HG03520 (cell line): ENCODE measurements around the gene CCDC194.

Source experiments
- ATAC-seq: cut with Tn5 transposase; IDR thresholded peaks from one replicate; pipeline ENCODE4 v1.9.1; 2021; ENCODE audit warnings: mild to moderate bottlenecking, moderate library complexity; ENCODE audit not compliant: unreplicated experiment

CCDC194 gene

DNA sequence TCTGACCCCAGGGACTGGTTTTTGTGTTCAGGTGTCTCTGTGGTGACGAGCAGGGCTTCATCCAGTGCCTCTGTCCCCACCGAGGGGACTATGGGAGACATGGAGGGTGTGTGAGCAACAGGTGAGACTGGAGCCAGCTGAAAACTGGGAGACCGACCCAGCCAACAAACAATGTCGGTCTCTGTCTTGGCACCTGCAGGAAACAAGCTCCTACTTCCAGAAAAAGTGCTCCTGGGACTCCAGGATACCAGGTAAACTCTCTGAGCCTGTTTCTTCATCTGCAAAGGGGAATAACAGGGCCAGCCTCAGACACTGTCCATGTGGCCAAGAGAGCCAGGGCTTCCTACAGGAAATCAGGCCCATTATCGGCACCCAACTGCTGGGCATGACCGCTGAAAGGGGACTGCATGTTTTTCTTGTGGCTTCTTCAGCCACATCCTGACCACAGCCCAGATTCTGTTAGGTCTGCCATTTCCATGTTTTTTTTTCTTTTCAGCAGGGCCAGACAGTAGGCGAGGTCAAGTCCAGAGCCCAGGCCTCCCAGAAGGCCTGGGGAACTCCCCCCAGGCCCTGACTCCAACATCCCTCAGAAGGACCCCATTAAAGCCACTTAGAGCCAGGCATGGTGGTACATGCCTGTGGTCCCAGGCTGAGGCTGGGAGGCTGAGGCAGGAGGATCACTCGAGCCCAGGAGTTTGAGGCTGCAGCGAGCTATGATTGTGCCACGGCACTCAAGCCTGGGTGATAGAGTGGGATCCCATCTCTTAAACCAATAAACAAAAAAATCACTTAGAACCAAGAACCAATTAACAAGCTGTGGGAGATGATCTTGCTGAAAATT is 12.3 kb upstream of the CCDC194 start:
- ATAC-seq, result no peak

DNA sequence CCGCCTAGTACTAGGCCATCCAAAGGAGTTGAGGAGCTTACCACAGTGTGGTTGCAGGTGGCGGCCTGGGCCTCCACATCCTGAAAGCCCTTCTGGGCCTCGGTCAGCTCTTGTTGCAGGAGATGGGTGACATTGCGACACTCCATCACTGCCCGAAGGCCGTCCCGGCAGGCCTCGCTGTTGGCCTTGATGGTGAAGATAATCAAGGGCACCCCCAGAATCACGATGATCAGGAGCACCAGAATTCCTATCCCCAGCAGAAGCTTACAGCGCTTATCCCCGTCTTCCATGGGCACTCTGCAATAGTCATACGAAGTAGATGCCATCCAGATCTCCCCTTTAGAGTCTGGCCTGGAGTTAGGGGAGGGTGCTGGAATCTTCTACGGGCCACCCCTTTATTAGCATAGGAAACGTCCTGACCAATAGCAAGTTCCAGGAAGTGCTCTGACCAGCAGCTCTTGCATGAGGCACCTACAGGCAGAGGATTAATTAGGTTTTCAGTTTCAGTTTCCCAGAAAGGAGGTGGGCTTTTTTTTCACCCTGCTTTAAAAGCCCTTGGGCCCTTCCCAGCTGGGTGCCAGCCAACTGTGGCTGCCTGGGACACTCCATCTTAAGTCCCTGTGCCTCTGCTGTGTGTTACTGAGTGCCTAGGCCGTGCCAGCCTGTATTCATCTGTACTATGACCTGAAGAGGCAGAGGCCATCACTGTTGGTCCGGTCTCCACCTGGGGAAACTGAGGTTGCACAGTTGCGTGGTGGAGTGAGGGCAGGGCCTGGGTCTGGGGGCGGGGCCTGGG is 11.5 kb upstream of the CCDC194 start, which contains the start of gene BST2:
BST2 (minus strand) TSS at position 381 of the 796 bp plus-strand sequence; CDS start at position 326, 55 bp downstream.
- peak; percentile 77 for ATAC-seq

DNA sequence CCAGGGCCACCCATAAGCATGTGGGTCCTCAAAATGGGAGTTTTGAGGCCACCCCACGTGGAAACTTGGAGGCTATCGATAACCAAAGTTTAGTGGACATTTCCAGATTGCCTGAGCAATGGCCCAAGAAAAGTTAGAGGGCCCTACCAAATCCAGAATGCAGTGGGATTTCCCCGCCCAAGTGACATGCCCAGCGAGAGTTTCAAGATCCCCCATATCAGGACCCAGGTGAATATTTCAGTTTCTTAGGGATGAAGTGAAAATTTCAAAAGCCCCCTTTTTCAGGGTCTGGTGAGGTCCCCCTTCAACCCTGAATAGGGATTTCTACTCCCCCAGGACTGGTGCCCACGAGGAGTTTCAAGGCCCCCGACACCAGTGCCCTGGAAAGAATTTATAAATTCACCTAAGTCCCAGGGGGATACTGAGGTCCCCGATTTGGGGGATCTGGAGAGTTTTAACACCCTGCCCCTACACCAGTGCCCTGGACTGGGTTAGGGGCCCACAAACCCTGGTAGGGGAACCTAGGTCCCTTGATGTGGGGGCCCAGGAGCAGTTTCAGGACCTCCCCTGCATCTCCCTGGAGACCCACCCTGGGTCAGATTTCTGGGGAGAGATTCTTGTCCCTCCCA is 10.7 kb upstream of the CCDC194 start:
- peak; percentile 20 for ATAC-seq

DNA sequence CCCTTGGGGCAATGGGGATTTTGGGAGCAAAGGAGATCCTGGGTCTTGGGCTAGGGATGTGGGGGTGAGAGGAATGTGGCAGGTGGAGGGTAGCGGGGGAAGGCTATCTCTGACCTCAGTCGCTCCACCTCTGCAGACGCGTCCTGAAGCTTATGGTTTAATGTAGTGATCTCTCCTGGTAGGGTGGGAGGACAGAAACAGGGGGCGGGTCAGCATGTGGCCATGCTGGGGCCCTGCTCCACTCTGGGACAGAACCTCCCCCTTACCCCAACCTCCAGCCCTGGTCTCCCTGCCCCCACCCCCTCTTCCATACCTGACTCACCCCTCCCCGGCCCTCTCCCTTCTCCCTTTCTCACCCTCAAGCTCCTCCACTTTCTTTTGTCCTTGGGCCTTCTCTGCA is 10.0 kb upstream of the CCDC194 start:
- no peak for ATAC-seq

GRCh38 chr19:17402982-17403855 is 9.2 kb upstream of the CCDC194 start:
- ATAC-seq, result no peak

DNA sequence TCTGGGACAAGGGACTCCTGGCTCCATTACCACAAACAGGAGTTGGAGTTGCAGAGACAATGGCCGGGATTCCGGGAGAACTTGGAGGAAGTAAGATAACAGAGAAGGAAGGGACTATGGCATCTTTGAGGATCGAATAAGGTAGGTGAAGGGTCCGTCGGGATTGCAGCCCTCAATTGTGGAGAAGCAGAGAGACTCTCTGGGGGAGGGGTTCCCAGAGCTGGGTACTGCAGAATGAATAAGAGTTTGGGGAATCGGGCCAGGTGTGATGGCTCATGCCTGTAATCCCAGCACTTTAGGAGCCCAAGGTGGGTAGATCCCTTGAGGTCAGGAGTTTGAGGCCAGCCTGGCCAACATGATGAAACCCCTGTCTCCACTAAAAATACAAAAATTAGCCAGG is 7.6 kb upstream of the CCDC194 start:
- ATAC-seq, result no peak

GRCh38 chr19:17398902-17399527 is 5.0 kb upstream of the CCDC194 start:
- no peak for ATAC-seq

DNA sequence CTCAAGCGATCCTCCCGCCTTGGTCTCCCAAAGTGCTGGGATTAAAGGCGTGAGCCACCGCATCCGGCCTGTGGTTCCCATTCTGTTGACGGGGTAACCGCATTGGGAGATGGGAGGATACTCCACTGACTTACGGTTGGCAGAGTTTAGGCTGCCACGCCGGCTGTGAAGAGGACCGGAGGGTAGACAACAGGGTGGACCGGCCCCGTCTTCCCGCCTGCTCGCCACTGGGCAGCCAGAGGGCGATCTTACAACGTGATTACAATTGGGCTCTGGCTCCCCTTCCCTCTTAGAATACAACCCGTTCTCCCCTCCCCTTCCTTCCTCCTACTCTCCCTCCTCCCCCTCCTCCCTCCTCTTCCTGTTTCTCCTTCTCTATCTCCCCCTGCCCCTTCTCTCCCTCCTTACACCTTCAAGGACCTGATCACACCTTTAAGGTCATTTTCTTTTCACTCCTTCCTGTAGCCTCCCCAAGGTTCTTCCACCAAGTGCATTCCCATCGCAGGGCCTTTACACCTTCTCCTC is 957 bp upstream of the CCDC194 start:
- no peak for ATAC-seq

GRCh38 chr19:17393002-17393401 is 994 bp downstream of the CCDC194 start:
- no peak for ATAC-seq

DNA sequence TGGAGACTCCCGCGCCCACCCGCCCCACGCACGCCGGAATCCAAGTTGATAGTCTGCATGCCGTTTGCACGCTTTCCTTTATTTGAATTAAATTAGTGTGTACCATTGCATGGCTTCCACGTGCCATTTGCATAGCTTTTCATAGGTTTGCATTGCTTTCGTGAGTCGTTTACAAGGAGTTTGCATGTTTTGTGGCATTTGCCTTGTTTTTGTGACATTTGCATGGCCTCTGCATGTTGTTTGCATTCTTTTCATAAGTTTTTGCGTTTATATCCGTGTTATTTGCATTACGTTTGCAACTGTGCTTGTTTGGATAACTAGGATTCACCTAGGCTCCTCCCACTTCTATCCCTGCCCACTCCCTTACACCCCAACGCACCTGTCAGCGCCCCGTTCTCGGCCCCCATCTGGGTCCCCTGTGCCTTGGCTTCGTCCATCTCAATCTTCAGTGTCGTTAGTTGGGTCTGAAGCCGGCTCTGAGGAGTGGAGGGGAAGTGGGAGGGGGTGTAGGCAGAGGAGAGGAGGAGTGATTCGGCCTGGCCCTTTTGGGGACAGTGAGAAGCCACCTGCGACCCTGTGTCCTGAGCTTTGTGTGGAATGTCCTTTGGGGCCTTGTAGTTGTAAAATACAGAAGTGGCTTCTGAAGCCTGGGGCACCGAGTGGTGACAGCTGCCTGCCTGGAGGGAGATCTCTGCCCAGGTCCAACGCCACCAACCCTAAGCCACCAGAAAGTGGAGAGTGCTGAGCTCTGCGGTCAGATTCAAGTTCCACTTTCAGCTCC is 2.4 kb downstream of the CCDC194 start:
- no peak for ATAC-seq

GRCh38 chr19:17390665-17391370 is 3.2 kb downstream of the CCDC194 start:
- ATAC-seq, result peak; percentile 67

DNA sequence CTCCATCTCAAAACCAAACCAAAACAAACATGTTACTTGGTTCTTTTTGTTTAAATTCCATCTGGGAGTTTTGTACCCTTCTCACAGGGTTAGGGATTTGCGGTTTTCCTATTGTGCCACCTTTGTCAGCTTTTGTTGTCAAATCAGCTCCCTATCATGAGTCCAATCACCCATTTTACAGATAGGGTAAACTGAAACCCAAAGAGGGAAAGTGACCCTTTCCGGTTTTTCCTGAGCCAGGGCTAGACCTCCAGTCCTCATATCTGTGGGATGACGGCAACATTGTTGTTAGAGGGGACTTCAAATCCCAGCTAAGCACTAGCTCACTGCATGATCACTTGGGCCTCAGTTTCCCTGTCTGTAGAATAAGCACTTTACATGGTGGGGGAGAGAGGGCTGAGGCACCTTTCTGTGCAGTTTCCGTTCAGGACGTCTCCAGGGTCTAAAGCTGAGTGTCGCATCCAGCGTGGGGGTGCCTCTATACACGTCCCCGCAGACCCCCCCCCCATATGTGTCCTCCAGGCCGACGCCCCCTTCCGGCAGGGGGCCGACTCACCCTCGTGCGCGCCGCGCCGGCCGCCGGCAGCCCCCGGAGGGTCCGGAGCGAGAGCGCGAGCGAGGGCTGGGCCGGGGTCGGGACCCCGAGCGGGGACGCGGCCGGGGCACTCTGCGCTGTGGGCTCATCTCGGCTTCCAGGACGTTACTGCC is 3.9 kb downstream of the CCDC194 start:
- ATAC-seq, result no peak

GRCh38 chr19:17389288-17389687 is 4.7 kb downstream of the CCDC194 start:
- ATAC-seq, result no peak

- no peak for ATAC-seq
These were observed 8.0 kb downstream of the CCDC194 start for GRCh38 chr19:17385878-17386611.

DNA sequence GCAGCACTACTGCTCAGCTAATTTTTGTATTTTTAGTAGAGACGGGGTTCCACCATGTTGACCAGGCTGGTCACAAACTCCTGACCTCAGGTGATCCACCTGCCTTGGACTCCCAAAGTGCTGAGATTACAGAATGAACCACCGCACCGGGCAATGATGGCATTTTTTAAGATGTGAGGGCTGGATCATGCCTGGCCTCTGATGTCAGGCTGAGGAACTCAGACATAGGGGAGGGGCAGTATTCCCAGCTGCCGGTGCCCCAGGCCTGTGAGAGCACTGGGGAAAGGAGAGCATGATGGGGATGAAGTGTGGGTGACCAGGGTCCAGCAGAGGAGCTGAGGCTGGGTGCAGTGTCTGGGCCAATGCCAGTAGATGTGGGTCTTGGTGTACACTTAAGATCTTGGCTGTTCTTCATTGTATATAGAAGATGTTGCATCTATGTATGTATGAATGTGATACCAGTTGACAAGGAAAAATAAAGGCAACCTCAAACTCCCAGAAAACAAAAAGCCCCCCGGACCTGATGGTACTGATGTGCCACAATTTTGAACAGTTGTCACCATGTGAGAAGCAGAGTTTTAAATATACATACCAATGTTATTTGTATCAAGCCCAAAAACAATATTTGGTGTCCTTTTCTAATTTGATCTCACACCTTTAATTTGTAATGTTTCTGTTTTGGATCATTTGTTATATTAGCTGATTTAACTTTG is 13.4 kb downstream of the CCDC194 start:
- ATAC-seq, result no peak

DNA sequence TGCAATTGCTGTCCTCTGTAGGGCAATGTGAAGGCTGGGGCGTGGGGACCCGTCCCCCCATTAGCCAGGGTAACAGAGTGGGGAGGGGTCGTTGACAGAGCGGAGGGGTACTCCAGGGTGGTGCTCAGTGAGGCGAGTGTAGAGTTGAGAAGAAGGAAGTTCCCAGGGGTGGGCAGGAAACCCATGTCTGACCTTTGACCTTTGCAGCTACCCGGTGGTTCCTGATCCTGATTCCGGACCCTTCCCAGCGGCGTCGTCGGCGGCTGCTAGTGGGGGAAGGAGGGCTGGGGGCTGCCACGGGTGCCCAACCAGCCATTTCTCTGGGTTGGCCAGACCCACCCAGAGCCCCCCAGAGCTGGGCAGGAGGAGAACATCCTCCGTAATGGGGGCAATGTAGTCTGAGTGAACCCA is 14.8 kb downstream of the CCDC194 start:
- no peak for ATAC-seq

GRCh38 chr19:17378271-17378670 is 15.7 kb downstream of the CCDC194 start:
- ATAC-seq, result no peak
